CD4-positive, alpha-beta T cell treated with Interleukin-17A for 1 hour (primary cell): ENCODE measurements around the gene NFATC2IP.
"Not testable (repeated sequence)": the region's sequence is repeated elsewhere in the genome, so short reads cannot be mapped to it uniquely, and the experiment has no call there.

Experiments
- DNase-seq: peaks from one replicate; pipeline ENCODE4 v3.0.0-alpha.2; 2020

Gene NFATC2IP

DNA sequence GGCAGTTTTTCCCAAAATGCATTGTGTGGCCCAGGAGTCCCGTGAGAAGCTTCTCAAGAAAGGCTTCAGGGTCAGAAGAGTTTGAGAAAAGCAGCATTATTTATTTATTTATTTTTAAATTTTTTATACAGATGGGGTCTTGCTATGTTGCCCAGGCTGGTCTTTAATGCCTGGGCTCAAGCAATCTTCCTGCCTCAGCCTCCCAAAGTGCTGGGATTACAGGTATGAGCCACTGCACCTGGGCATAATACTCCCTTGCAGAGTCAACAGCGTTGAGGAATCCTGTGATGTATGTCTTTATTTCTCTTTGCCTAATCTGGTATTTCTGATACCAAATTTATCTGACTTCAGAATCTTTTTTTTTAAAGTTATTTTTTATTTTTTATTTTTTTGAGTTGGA is 49.3 kb downstream of the NFATC2IP start:
- DNase-seq: no peak

DNA sequence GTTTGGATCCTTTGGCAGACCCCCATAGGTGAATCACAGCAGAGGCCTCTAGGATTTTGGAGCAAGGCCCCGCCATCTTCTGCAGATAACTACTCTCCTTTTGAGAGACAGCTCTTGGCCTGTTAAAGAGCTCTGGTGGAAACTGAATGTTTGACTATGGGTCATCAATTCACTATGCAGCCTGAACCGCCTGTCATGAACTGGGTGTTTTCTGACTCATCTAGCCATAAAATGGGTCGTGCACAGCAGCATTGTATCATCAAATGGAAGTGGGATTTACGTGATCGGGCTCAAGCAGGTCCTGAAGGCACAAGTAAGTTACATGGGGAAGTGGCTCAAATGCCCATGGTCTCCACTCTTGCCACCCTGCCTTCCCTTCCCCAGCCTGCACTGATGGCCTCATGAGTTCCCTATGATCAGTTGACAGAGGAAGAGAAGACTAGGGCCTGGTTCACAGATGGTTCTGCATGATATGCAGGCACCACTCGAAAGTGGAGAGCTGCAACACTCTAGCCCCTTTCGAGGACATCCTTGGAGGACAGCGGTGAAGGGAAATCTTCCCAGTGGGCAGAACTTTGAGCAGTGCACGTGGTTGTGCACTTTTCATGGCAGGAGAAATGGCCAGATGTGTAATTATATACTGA is 53.9 kb downstream of the NFATC2IP start:
- DNase-seq: not testable (repeated sequence)

GRCh38 chr16:29007730-29008593 is 57.2 kb downstream of the NFATC2IP start:
- DNase-seq: peak; percentile 68

DNA sequence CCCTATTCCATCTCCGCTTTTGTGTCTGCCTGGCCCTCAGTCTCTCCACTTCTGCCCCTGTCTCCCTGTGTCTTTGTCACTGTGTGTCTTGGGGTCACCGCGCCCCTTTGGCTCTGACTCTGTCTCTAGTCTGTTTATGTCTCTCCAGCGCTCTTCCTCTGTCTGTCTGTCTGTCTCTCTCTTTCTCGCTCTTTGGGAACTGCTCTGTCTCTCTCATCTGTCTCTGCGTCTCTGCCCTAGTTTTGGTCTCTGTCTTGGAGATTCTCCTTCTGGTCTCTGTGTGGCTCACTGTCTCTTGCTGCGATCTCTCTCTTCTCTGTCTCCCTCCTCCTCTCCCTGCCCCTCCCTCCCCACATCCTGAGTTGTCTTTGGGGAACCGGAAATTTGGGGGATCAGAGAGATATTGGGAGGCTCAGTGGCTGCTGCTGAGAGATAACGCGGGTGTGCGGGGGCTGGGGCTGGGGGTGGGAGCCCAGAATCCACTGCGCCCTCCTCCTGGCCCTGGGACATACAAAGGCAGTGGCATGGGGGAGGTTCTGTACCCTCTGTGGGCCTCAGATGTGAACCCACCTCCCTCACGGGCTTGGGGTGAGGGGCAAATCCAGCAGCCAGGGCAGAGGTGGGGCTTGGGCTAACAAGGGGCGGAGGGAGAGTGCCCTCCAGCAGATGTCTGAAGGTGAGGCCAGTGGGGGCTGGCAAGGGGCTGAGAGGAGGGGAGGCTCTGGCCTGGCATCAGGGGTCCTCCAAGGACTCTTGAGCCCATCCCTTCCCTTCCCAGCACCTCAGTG is 58.5 kb downstream of the NFATC2IP start:
- DNase-seq: peak; percentile 39

DNA sequence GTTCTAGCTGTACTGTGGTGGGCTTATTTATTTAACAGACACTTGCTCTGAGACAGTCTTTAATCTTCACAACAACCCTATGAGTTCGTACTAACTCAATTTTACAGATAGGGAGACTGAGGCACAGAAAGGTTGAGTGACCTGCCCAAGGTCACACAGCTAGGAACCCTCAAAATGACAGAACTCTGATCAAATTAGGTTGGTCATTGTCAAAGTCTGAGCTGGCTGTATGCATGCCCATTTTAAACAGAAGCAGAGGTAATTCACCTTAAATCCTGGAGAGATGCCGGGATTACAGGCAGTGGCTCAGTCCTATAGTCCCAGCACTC is 59.1 kb downstream of the NFATC2IP start:
- no peak for DNase-seq

DNA sequence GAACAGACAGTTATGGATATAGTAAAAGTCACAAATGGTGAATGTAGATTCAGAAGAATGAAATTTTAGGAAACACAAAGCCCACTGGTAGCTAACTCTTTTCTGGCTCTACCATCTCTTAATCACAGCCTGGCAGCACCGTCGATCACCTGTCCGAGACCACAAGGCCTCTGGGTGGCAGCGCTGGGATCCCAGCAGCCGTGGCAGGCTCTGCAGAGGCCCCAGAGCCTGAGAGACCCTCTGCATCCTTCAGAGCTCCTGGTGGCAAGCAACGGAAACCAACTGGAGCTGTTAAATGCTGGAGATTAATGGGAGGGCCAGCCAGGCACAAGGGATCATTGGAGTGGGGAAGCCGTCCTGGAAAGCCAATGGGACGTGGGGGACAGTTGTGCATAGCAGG is 60.4 kb downstream of the NFATC2IP start:
- DNase-seq: no peak

DNA sequence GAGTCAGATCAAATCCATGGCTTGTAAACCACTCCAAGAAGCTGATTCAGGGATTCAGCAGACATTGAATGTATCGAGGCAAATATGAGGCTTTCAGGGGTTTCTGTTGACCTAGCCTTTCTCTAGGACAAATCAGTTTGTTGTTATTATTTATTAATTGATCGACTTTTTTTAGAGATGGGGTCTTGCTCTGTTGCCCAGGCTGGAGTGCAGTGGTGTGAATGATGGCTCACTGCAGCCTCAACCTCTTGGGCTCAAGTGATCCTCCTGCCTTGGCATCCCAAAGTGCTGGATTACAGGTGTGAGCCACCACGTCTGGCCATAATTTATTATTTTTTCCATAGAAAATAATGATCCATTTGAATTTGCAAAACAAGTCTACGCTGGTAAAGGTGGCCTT is 61.1 kb downstream of the NFATC2IP start:
- DNase-seq: no peak

DNA sequence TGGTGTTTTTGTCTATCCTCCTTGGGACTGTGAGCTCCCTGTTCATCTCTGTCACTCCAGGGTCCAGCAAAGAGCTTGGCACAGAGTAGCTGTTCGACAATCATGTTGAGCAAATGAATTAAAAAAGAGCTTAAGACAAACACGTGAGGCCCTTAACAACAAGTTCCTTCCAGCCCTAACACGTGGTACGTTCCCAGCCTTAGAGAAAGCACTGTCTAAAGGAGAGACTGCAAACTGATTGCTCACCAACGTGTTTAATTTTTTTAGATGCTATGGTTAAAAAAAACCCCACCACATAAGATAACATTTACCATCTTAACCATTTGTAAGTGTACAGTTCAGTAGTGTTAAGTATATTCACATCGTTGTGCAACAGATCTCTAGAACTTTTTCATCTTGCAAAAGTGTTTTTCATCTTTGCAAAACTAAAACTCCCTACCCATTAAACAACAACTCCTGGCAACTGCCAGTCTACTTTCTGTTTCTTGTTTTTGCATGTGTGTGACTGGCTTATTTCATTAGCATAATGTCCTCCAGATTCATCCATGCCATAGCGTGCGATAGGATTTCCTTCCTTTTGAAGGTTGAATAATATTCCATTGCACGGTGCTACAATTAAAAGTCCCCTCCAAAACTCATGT is 62.3 kb downstream of the NFATC2IP start:
- peak; percentile 49 for DNase-seq

GRCh38 chr16:29014561-29015069 is 63.9 kb downstream of the NFATC2IP start:
- no peak for DNase-seq
